CD4-positive, alpha-beta T cell treated with Interleukin-15 for 1 hour (primary cell): ENCODE measurements around the gene WDR18.
"Not testable (repeated sequence)": the region's sequence is repeated elsewhere in the genome, so short reads cannot be mapped to it uniquely, and the experiment has no call there.

Experiments used
- DNase-seq: peaks from one replicate; pipeline ENCODE4 v3.0.0-alpha.2; 2020

Gene WDR18

GRCh38 chr19:1025080-1025479 is 40.9 kb downstream of the WDR18 start:
- not testable (repeated sequence) for DNase-seq

DNA sequence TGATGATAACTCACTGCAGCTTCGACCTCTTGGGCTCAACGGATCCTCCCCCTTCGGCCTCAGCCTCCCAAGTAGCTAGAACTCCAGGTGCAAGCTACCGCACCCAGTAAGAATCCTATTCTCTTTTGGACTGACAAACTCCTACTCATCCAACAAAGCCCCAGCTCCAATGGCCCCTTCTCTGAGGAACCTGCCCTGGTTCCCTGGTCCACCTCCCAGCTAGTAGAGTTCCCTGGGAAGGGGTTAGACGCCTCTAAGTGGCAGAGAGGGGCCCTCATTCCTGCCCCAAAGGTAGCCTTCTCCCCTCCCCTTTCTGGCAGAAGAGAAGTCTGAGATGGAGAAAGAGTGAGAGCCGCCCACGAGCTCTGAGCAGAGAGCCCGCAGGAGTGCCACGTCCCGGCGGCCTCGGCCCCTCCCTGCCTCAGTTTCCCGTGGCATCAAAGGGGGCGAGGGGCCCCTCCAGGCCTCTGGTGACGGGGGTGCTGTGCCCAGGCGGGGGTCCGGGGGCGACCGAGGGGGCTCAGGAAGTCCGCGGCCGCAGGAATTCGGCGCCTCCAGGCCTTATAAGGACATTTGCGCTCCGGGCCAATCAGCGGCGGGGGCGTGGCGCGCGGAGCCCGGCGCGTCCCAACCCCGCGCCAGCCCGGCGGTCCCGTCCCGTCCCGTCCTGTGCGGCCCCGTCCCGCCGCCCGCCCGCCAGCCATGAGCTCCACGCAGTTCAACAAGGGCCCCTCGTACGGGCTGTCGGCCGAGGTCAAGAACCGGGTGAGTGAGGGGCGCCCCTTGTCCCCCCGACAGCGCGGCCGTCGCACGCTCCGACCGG is 42.0 kb downstream of the WDR18 start, which contains the start of gene CNN2:
Gene CNN2, plus strand, starts transcription at position 649 of the 823 bp plus-strand sequence. Its CDS starts 54 bp downstream, at position 703.
- peak; percentile 51 for DNase-seq

DNA sequence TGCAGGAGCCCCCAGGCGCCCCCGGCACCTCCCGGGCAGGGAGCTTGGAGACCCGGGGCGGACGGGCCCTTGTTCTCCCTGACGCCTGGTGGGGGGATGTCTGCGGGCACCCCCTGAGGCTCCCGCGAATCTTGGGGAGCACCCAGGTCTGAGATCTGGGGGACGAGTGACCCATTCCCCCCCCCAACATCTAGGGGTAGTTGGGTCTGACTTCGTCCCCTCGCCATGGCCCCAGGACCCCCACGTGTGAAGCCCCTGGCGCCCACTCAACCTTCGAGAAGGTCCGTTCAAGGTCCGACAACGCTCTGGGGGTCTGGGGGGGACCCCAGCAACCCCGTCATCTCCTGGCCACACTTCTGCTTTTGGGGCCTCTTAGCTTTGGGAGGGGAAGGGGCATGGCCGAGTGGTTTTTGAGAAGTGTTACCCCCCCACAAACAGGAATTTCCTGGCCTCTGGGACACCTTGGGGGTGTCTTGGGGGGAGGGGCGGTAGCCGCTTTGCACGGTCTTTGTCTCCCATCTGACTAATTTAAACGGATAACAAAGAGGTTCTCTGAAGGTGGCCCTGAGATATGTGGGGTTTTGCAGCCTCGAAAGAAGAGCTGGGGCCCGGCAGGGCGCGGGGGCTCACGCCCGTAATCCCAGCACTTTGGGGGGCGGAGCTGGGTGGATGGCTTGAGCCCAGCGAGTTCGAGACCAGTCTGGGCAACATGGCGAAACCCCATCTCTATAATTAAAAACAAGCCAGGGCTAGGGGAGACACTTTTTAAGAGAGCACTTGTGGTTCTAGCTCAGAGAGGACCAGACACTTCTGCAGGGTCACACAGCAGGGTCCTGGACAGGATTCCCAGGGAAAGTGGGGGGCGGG is 42.9 kb downstream of the WDR18 start:
- DNase-seq: no peak

- no peak for DNase-seq
These were observed 43.5 kb downstream of the WDR18 start for GRCh38 chr19:1027650-1028061.

DNA sequence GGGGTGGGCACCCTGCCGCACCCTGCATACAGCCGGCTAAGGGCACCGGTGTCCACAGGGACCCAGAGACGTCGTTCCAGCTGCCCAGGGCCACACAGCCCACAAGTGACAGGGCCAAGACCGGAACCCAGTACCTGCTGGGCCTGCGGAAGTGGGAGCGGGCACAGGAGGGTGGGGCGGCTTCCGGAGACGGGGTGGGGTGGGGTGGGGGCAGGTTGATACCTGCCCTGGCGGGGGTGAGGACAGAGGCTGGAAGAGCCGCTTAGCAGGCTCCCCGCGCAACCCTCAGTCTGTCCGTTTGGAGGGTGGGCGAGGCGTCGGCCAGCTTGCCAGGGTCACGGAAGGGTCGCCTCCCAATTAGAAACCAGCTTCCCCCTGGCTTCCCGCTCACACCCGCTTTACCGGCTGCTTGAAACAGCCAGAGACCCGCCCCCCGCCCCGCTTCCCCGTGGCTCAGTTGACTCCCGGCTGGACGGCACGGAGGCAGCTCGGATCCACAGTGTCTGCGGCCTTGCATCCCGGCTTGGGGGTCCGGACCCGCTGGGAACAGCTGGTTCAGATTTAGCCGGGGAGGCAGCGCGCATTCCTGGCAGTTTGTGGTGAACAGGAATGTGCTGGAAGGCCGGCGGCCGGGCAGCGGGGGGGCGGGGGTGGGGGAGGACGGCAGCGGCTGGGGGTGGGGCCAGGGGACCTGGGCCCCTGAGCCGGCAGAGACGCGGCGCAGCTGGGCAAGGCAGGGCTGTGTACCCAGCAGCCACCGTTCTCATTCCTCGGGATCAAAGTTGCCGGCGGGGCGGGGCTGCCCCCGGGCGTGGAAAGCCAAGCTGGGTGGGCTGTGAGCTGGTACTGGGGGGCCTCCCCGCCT is 44.1 kb downstream of the WDR18 start:
- DNase-seq: peak; percentile 65

DNA sequence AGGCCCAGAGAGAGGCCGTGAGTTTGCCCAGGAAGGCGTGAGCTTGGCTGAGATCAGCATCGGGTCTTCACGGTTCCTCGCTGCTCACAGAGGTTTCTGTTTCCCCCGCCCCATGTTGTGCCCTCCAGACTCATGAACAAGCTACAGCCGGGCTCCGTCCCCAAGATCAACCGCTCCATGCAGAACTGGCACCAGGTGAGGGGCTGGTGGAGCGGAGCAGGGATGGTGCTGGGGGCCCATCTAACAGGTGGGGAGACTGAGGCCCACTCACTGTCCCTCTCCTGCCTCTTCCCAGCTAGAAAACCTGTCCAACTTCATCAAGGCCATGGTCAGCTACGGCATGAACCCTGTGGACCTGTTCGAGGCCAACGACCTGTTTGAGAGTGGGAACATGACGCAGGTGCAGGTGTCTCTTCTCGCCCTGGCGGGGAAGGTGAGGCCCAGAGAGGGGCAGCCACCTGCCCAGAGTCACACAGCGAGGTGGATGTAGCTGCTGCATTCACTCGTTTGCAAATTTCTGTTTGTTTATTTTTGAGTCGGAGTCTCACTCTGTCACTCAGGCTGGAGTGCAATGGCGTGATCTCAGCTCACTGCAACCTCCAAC is 48.2 kb downstream of the WDR18 start:
- no peak for DNase-seq

DNA sequence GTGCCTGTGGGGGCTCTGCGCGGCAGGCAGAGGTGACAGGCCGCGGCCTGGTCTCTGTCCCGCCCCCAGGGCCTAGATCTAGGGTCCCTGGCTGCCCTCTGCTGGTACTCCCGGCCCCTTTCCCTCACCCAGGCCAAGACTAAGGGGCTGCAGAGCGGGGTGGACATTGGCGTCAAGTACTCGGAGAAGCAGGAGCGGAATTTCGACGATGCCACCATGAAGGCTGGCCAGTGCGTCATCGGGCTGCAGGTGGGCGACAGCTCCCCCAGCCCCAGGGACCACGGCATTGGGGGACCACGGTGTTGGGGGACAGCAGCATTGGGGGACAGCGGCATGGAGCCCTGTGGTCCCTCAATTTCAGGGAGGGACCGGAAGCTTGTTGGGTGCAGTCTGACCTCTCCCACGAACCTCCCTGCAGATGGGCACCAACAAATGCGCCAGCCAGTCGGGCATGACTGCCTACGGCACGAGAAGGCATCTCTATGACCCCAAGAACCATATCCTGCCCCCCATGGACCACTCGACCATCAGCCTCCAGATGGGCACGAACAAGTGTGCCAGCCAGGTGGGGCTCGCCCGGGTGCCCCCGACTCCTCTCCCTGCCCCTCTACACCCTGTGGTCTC is 52.0 kb downstream of the WDR18 start:
- no peak for DNase-seq

- DNase-seq: no peak
These were observed 53.5 kb downstream of the WDR18 start for GRCh38 chr19:1037621-1038064.

GRCh38 chr19:1038978-1039645 is 55.0 kb downstream of the WDR18 start:
- DNase-seq: no peak

GRCh38 chr19:1039646-1040475 is 55.7 kb downstream of the WDR18 start, which contains the start of gene ABCA7:
Gene ABCA7 (plus strand): TSS chr19:1040107. CDS start chr19:1041362, 1,255 bp downstream.
- peak; percentile 98 for DNase-seq

GRCh38 chr19:1040476-1041271 is 56.5 kb downstream of the WDR18 start:
- peak; percentile 92 for DNase-seq

- no peak for DNase-seq
These were observed 57.2 kb downstream of the WDR18 start for GRCh38 chr19:1041272-1041834.

DNA sequence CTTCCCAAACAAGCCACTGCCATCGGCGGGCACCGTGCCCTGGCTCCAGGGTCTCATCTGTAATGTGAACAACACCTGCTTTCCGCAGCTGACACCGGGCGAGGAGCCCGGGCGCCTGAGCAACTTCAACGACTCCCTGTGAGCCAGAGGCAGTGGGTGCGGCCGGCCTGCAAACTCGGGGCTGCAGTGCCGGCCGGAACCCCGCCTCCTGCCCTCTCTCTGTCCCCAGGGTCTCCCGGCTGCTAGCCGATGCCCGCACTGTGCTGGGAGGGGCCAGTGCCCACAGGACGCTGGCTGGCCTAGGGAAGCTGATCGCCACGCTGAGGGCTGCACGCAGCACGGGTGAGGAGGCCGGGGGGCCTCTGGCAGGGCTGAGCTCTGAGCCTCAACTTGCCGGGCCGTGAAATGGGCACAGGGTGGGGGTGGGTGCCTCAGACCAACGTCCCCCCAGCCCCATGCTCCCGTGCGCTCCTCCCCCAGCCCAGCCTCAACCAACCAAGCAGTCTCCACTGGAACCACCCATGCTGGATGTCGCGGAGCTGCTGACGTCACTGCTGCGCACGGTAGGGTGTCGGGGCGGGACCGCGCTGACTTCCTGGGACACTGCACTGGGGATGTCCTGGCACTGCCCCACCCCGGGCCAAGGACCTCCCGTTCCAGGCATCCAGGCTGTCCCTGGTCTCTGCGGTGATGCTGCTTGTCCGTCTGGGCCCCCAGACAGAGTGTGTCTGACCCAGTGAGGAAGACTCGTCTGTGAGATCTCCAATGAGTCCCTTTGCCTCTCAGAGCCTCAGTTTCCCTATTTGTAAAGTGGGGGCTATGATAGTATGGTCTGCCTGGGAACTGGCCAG is 57.9 kb downstream of the WDR18 start:
- DNase-seq: no peak

- DNase-seq: no peak
These were observed 58.8 kb downstream of the WDR18 start for GRCh38 chr19:1042689-1043511.
